OCI-LY7 (cell line): ENCODE data around the gene CYP26A1.

ENCODE experiments used
- EZH2phosphoT487 ChIP-seq: fragments of 200-600 bp; sonication (generic); IDR thresholded peaks from 2 replicates; pipeline ENCODE4 v1.6.1; 2018; ENCODE audit warnings: low read depth, borderline replicate concordance, mild to moderate bottlenecking, mixed run types, antibody characterized with exemption, low read length, moderate library complexity, mixed read lengths
- TF ChIP-seq, protein P1 (sequence below): fragments of 200-600 bp; sonication (generic); conservative IDR thresholded peaks from 2 replicates; pipeline ENCODE4 v1.5.1; 2014; ENCODE audit warnings: mild to moderate bottlenecking, antibody characterized with exemption, low read length, moderate library complexity, mixed read lengths

DNA sequence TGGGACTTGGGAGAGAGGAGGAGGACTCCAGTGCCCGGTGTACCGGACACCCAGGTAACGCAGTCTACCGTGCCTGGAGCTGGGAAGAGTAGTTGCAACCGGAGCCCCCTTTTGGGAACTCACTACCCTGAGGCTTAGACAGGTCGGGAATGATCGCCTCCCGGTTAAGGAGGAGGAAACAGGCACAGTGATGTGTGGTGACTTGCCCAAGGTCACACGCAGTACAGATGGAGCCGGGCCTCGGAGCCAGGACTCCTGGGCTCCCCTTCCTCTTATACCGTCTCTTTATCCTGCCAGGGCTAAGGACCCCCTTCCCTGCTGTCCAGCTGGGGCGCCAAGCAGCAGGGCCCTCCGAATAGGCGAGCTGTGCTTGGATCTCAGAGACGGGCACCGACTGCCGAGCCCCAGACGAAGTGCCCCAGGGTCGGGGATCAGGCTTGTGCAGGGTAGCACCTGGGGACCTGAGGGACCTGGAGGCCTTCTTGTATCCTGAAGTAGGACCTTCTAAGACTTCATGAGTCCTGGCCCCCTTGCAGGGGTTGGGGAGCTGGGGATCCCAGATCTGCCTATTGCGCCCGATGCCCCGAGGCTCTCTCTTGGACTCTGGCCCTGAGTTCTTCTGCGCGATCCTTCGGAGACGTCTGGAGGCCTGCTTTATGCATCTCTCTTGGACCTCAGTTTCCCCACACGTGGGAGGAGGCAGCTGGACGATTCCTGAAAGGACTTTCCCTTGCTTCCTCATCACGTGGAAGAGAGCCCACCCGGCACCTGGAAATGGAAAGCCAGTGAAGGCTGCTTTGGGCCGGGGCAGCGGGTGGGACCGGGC lies 767 bp upstream of the CYP26A1 start:
- TF ChIP-seq, protein P1, sequence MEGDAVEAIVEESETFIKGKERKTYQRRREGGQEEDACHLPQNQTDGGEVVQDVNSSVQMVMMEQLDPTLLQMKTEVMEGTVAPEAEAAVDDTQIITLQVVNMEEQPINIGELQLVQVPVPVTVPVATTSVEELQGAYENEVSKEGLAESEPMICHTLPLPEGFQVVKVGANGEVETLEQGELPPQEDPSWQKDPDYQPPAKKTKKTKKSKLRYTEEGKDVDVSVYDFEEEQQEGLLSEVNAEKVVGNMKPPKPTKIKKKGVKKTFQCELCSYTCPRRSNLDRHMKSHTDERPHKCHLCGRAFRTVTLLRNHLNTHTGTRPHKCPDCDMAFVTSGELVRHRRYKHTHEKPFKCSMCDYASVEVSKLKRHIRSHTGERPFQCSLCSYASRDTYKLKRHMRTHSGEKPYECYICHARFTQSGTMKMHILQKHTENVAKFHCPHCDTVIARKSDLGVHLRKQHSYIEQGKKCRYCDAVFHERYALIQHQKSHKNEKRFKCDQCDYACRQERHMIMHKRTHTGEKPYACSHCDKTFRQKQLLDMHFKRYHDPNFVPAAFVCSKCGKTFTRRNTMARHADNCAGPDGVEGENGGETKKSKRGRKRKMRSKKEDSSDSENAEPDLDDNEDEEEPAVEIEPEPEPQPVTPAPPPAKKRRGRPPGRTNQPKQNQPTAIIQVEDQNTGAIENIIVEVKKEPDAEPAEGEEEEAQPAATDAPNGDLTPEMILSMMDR: no peak
- no peak for TF ChIP-seq EZH2phosphoT487
